NCI-H2227 (cell line): Measurements from ENCODE around the gene ZFTA.
A peak's percentile ranks its signal among the peaks of the same experiment; 100 is the strongest.
"Not testable (repeated sequence)": the region's sequence is repeated elsewhere in the genome, so short reads cannot be mapped to it uniquely, and the experiment has no call there.

Experiments
- DNase-seq: peaks from one replicate; lab custom pipeline; 2025; ENCODE audit not compliant: unreplicated experiment; lab: John Stamatoyannopoulos, UW

ZFTA gene

GRCh38 chr11:63779039-63779438 lies 10.5 kb upstream of the ZFTA start:
- no peak for DNase-seq

GRCh38 chr11:63775191-63775590 lies 6.6 kb upstream of the ZFTA start:
- DNase-seq, result no peak

- not testable (repeated sequence) for DNase-seq
These were observed 3.3 kb upstream of the ZFTA start for GRCh38 chr11:63771741-63772318.

- DNase-seq, result no peak
These were observed 2.2 kb upstream of the ZFTA start for GRCh38 chr11:63770763-63771162.

- DNase-seq, result peak; percentile 61
These were observed 1.3 kb upstream of the ZFTA start for GRCh38 chr11:63769714-63770455.

- DNase-seq, result peak; percentile 70
These were observed 603 bp upstream of the ZFTA start for GRCh38 chr11:63769042-63769713.

- DNase-seq, result peak; percentile 75
These were observed 874 bp downstream of the ZFTA start for GRCh38 chr11:63767565-63768236.

GRCh38 chr11:63767267-63767564 lies 1.4 kb downstream of the ZFTA start:
- DNase-seq, result no peak

- no peak for DNase-seq
These were observed 1.9 kb downstream of the ZFTA start for GRCh38 chr11:63766531-63767235.

- DNase-seq, result no peak
These were observed 2.8 kb downstream of the ZFTA start for GRCh38 chr11:63765688-63766241.

GRCh38 chr11:63764679-63765647 lies 3.6 kb downstream of the ZFTA start:
- no peak for DNase-seq

GRCh38 chr11:63764340-63764678 lies 4.3 kb downstream of the ZFTA start:
- no peak for DNase-seq

- DNase-seq, result no peak
These were observed 4.9 kb downstream of the ZFTA start for GRCh38 chr11:63763496-63764339.

GRCh38 chr11:63762654-63763495 lies 5.7 kb downstream of the ZFTA start:
- peak; percentile 81 for DNase-seq

- peak; percentile 87 for DNase-seq
These were observed 6.5 kb downstream of the ZFTA start for GRCh38 chr11:63761931-63762653.

- DNase-seq, result peak; percentile 46
These were observed 7.4 kb downstream of the ZFTA start for GRCh38 chr11:63761188-63761587.

- no peak for DNase-seq
These were observed 8.0 kb downstream of the ZFTA start for GRCh38 chr11:63760487-63761079.
